ENCODE data around the gene SETD5. TPM values are rescaled to one million over a fixed set of nuclear protein-coding genes. Genes with fewer than 3 reads are reported as not detected.

SETD5 gene
- total RNA-seq, 4 donors from 2014 or later: 57.9 to 198 (median 94.2) TPM

DNA sequence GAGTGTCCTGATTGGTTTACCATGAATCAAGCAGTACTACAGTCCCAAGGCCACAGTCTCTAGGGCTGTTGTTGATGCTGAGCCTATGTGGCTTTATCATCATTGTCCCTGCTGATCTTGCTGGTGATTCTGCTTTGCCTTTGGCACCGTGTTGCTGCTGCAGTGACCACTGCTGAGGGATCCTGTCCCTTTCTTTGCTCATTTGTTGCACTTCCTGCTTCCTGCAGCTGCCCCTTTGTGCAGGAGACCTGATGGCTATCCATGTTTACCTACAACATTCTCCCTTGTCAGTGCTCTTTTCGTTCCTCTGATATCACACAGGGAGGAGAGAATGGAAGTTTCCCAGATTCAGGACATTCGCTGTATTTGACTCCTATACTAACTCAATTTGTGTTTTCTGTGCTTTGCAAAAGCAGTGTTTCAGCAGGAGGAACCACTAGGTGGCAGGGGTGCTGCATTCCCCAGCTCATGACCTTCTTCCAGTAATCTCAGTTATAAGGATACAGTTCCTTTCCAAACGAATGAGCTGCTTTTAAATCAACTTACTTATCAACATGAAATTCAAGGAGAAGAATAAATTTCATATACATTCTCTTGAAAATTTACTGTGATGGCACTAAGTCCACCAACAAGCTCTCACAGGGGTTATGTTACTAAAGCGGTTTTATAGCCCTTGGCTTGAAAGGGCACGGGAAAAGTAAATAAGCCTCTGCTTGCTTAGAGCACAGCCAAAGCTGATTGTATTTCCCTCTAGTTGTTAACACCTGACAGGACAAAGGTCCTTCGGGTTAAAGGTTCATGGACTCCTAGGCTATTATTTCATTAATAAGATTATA, 44.3 kb upstream of the SETD5 start:
- Histone ChIP-seq H3K27ac (no peak overlapping the region), H3K4me3 (no peak overlapping the region), H3K27me3 (no peaks in the 10 kb centered on the region), H3K9me3 (no peaks in the 10 kb centered on the region), H3K36me3 (no peaks in the 10 kb centered on the region), H3K4me1 (no peaks in the 10 kb centered on the region)
- DNase-seq: peak; percentile 69 to 72
- intact Hi-C loops (cut with DNase I; ENCODE audit: low total_unique reads): loop anchor here (10.0 kb wide), 1 partner anchor 72 kb away; no protein-coding TSS in a partner anchor
- TF ChIP-seq POLR2A (IDR thresholded peaks at IDR 0.05): no peak
- TF ChIP-seq, protein P1, sequence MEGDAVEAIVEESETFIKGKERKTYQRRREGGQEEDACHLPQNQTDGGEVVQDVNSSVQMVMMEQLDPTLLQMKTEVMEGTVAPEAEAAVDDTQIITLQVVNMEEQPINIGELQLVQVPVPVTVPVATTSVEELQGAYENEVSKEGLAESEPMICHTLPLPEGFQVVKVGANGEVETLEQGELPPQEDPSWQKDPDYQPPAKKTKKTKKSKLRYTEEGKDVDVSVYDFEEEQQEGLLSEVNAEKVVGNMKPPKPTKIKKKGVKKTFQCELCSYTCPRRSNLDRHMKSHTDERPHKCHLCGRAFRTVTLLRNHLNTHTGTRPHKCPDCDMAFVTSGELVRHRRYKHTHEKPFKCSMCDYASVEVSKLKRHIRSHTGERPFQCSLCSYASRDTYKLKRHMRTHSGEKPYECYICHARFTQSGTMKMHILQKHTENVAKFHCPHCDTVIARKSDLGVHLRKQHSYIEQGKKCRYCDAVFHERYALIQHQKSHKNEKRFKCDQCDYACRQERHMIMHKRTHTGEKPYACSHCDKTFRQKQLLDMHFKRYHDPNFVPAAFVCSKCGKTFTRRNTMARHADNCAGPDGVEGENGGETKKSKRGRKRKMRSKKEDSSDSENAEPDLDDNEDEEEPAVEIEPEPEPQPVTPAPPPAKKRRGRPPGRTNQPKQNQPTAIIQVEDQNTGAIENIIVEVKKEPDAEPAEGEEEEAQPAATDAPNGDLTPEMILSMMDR (IDR thresholded peaks at IDR 0.05): peak; percentile 79 to 88 (median 82)

DNA sequence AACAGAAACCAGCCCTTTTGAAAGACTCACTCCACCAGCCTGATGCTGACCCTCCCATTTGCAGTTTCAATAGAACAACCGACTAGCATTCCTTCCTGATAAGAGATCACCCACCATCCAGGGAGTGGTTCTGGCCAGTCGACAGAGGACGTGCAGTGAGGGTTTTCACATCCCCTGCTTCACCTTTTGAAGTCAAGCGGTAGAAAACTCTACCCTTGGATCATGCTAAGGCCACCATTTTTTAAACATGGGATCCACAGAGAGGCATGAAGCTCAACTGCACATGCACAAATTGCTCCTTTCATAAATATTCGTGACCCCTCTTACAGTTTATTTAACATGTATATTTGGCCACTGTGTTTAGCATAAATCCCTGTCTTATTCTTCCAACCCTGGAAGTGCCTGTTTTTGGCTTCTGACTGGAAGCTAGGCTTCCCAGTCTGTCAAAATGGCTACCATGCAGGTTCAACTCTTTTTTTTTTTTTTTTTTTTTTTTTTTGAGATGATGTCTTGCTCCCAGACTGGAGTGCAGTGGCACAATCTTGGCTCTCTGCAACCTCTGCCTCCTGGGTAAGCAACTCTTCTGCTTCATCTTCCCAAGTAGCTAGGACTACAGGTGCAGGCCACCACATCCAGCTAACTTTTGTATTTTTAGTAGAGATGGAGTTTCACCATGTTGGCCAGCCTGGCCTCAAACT, 35.6 kb upstream of the SETD5 start:
- intact Hi-C loops (cut with DNase I; ENCODE audit: low total_unique reads): no loop called here
- peaks cover 0 to 6% of the 10 kb centered on the region in 2 donors for H3K4me1 ChIP-seq
- H3K36me3 ChIP-seq: no peaks in the 10 kb centered on the region

DNA sequence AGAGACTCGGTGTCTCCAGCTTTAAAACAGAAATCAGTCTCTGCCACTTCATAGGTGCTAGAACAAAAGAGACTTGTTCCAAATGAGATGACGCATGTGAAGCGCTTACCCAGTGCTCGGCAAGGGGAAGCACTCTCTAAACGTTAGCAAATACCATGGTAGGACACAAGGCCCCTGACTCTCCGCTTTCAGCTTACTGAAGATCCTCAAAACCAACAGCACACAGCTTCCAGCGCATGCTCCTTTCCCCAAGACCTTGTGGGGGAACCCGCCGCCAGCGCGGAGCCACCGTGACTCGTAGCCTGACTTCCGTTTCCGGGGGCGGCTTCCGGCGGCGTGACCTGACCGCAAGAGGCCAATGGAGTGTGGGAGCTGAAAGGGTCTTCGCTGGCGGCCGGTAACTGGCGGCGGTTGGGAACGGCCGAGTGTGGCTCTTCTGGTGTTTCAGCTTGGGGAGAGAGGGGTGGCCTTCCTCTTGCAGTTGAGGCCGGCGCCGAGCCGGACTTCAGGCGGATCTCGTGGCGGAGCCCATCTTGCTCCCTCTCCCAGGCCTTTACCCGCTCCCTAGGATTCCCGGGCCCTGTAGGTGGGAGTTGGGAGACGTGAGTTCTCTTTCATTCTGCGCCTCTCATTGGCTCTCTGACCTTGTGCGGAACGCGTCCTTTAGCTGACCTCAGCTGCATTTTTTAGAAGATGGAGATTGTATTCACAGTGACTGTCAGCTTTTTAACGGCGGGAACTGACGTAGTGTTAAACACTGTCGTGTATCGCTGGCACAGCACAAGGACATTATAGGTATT, 34.5 kb upstream of the SETD5 start, which contains the start of gene THUMPD3:
TSS of gene THUMPD3 (plus strand) at position 324 of the 800 bp plus-strand sequence. CDS start 2,015 bp downstream, outside the sequence.
- H3K36me3 ChIP-seq: no peaks in the 10 kb centered on the region
- peak within 1 kb of the TSS; percentile 75 to 93 for H3K4me3 ChIP-seq
- no peaks in the 10 kb centered on the region for H3K27me3 ChIP-seq
- peak; percentile 84 to 88 for DNase-seq
- H3K27ac ChIP-seq: peak within 1 kb of the TSS; percentile 75 to 90
- intact Hi-C loops (cut with DNase I; ENCODE audit: low total_unique reads): no loop called here
- peak; percentile 52 to 61 for TF ChIP-seq POLR2A (IDR thresholded peaks at IDR 0.05)
- TF ChIP-seq, protein P1 (IDR thresholded peaks at IDR 0.05): no peak
- H3K4me1 ChIP-seq: peaks cover 0 to 6% of the 10 kb centered on the region in 2 donors
- no peaks in the 10 kb centered on the region for H3K9me3 ChIP-seq

More for the DNA sequence above, 35.6 kb upstream of the SETD5 start:
- no peak overlapping the region for H3K27ac ChIP-seq
- no peaks in the 10 kb centered on the region for H3K27me3 ChIP-seq
- no peaks in the 10 kb centered on the region for H3K9me3 ChIP-seq
- H3K4me3 ChIP-seq: peak overlapping the region in 1 of 2 donors; percentile 93
- DNase-seq: no peak
- TF ChIP-seq, protein P1 (IDR thresholded peaks at IDR 0.05): no peak
- TF ChIP-seq POLR2A (IDR thresholded peaks at IDR 0.05): no peak

DNA sequence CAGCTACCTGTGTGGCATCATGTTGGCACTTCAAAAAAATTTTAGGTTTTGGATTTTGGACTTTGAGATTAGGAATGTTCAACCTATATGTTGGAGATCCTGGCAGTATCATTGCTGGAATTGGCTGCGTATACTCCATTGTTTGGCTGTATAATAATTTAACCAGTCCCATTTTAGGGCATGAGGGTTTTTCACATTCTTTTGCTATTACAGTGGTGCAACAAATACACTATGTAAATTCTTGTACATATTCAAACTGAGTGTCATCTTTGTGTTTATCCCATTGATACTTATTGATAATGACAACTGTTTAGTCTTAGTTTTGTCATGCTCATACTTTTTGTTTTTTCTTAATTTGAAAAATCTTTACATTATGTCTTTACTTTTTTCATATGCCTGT, 27.9 kb upstream of the SETD5 start:
- H3K4me1 ChIP-seq: no peaks in the 10 kb centered on the region
- TF ChIP-seq, protein P1 (IDR thresholded peaks at IDR 0.05): no peak
- no peak for TF ChIP-seq POLR2A (IDR thresholded peaks at IDR 0.05)
- intact Hi-C loops (cut with DNase I; ENCODE audit: low total_unique reads): no loop called here
- no peak overlapping the region for H3K27ac ChIP-seq
- H3K36me3 ChIP-seq: no peaks in the 10 kb centered on the region
- H3K27me3 ChIP-seq: no peaks in the 10 kb centered on the region
- no peak overlapping the region for H3K4me3 ChIP-seq
- no peak for DNase-seq
- H3K9me3 ChIP-seq: no peaks in the 10 kb centered on the region

All from uterus (tissue), 4 donors.